ENCODE measurements around the gene USP32.
"Not testable (repeated sequence)": the region's sequence is repeated elsewhere in the genome, so short reads cannot be mapped to it uniquely, and the experiment has no call there.

Gene USP32

DNA sequence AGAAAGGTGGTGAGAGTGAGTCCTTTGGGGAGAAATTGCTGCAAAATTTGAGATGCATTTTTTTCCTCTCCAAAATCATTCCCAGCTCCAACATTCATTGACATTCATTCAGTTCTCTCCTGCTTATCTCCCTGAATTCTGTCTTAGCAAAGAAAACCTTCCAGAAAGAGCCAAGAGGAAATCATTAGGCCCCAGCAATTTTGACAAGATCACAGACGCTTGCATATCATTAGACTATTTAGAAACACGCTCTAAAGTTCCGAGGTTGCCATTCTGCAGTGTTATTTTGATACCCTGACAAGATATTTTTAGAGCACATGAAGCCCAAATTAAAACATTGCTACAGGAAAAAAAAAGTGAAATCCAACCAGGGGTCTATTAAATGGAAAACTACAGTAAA lies 20.8 kb upstream of the USP32 start:
- DNase-seq (ENCODE audit: extremely low spot score, insufficient read length, low read depth), result no peak
- no peak for FAIRE-seq

- FAIRE-seq, result no peak
These were observed 18.1 kb upstream of the USP32 start for GRCh38 chr17:60410001-60410400.

GRCh38 chr17:60406887-60407286 lies 15.0 kb upstream of the USP32 start:
- no peak for FAIRE-seq

More at GRCh38 chr17:60410001-60410400, 18.1 kb upstream of the USP32 start:
- no peak for DNase-seq (ENCODE audit: extremely low spot score, insufficient read length, low read depth)

DNA sequence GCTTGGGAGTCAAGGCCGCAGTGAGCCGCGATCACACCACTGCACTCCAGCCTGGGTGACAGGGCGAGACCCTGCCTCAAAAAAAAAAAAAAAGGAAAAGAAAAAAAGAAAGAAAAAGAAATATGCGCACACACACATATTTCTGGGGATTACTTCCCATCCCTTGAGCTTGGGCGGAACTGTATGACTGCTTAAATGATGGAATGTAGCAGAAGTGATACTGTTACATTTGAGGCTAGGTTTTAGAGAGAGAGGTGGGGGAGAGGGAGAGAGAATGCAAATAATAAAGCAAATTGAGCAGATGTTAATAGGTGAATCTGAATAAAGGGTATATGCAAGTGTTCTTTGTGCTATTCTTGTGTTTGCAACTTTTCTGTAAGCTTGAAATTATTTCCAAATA lies 12.0 kb upstream of the USP32 start:
- DNase-seq (ENCODE audit: extremely low spot score, insufficient read length, low read depth) (no peak), FAIRE-seq (no peak)

More at GRCh38 chr17:60406887-60407286, 15.0 kb upstream of the USP32 start:
- DNase-seq (ENCODE audit: extremely low spot score, insufficient read length, low read depth), result no peak

- FAIRE-seq, result no peak
- DNase-seq (ENCODE audit: extremely low spot score, insufficient read length, low read depth), result no peak
These were observed 11.5 kb upstream of the USP32 start for GRCh38 chr17:60403523-60403810.

- FAIRE-seq, result no peak
- DNase-seq (ENCODE audit: extremely low spot score, insufficient read length, low read depth), result no peak
These were observed 9.9 kb upstream of the USP32 start for GRCh38 chr17:60401819-60402218.

- DNase-seq (ENCODE audit: extremely low spot score, insufficient read length, low read depth) (peak; percentile 28), FAIRE-seq (peak; percentile 91)
These were observed 6.5 kb upstream of the USP32 start for GRCh38 chr17:60398227-60398959.

- DNase-seq (ENCODE audit: extremely low spot score, insufficient read length, low read depth), result no peak
- FAIRE-seq, result no peak
These were observed 4.5 kb upstream of the USP32 start for GRCh38 chr17:60396412-60396811.

DNA sequence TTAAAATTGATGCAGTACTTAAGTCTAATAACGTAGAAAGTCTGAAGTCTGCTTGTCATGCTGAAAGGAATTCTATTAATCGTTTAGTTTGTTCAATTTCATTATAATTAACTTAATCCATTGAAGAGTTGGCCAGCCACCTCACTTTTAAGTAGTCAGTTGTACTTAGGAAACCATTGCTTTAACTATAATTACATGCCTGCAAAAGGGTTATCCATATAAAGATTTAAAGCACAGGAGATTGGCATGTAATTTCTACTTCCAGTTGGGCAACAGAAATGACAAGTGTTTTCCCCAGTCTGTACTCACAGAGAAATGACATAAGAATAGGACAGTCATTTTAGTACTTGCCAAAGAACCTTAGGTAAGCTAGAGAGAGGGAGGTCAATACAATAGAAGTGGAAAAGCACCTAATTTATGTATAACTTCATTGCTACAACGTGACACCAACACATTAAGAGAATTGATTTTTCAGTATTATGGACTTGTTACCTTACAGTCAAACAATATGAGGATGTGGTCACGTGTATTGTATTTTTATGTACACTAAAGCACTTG lies 3.7 kb upstream of the USP32 start:
- DNase-seq (ENCODE audit: extremely low spot score, insufficient read length, low read depth) (no peak), FAIRE-seq (no peak)

DNA sequence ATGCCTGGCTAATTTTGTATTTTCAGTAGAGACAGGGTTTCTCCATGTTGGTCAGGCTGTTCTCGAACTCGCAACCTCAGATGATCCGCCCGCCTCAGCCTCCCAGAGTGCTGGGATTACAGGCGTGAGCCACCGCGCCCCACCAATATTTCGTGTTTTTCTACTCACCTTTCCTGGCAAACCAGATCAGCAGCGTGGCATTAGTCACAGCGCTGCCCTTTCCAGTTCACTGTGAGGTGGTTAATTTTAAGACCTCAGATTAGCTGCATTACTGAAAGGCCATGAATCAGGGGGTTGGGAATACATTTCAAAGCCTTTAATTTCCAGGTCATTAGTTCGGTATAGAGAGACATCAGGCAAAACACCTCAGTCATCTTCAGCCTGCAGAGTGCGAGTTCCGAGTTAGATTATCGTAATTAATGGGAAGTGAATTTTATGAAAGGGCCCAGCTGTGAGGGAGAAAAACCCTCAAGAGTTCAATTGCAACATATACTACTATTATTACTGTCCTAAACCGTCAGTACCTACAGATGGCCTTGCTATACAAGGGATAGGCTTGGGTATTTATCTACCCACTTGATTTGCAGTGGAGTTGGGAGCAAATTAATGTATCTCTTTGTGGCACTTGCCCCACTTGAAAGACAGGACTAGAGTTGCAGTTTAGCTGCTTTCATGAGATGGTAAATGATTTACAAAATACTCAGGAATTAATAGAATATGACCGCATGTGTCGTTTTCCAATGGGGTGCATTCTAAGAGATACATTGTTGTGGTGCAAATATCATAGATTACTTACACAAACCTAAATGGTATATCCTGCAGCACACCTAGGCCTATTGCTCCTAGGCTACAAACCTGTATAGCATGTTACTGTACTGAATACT lies 2.1 kb upstream of the USP32 start:
- no peak for FAIRE-seq
- no peak for DNase-seq (ENCODE audit: extremely low spot score, insufficient read length, low read depth)

- no peak for DNase-seq (ENCODE audit: extremely low spot score, insufficient read length, low read depth)
- peak; percentile 50 for FAIRE-seq
These were observed 1.1 kb upstream of the USP32 start for GRCh38 chr17:60392845-60393702.

- DNase-seq (ENCODE audit: extremely low spot score, insufficient read length, low read depth), result no peak
These were observed 377 bp downstream of the USP32 start for GRCh38 chr17:60391471-60392041.

GRCh38 chr17:60390925-60391470 lies 935 bp downstream of the USP32 start:
- no peak for FAIRE-seq
- DNase-seq (ENCODE audit: extremely low spot score, insufficient read length, low read depth), result no peak

More at GRCh38 chr17:60391471-60392041, 377 bp downstream of the USP32 start:
- no peak for FAIRE-seq

DNA sequence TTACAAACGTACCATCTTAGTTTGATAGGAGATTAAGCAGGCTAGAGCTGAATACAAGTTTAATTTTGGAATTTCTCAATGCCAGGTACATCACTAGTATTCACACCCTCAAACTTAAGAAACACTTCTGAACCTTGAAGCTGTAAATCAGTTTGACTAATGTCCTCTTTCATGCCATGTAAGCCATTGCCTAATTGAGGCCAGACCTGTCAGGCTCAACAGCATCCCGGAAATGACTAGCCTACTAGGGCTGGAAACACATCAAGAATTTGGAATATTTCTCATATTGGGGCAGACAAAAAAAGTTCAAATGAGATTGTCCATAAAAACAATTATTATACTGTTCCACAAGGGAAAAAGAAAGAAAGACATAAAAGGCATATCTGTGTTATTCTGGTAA lies 1.7 kb downstream of the USP32 start:
- no peak for DNase-seq (ENCODE audit: extremely low spot score, insufficient read length, low read depth)

GRCh38 chr17:60388742-60389141 lies 3.2 kb downstream of the USP32 start:
- no peak for FAIRE-seq
- DNase-seq (ENCODE audit: extremely low spot score, insufficient read length, low read depth), result no peak

More for the DNA sequence above, 1.7 kb downstream of the USP32 start:
- no peak for FAIRE-seq

GRCh38 chr17:60387666-60388065 lies 4.3 kb downstream of the USP32 start:
- FAIRE-seq (no peak), DNase-seq (ENCODE audit: extremely low spot score, insufficient read length, low read depth) (no peak)

DNA sequence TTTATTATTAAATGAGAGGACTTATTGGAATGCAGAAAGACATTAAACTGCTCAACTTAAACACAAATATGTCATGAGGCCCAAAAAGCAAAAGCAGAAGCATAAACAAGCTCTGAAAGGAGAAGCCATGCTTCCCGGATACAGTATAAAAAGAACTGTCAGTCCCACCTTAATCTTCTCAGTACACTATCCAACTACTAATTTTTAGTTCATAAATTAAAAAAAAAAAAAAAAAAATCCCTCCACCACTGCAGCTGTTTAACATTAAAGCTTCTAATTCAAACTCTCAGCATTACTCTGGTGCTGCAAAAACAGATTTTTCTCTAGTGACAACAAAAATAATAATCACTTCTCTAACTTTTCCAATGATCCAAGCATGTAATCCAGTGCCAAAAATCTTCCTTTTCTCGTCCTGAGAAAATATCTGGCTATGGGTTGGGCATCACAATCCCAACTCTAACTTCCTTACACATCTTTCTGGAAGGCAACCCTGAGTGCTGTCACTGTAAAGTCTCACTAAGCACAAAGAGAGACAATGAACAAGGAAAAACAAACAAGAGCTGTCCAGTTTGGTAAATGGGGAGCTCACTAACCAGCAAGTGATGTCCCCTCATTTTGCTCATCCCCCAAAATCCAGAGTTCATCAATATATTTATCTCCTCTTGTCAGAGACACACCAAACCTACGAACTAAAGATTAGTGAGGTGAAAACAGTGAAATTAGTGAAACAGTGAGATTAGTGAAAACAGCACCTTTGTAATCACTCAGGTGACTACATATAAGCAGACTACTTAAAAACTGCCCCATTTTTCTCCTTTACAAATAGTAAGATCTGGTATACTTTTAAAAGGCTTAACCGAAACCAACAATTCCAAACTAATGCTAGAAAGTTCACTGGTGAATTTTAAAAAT lies 5.5 kb downstream of the USP32 start:
- no peak for DNase-seq (ENCODE audit: extremely low spot score, insufficient read length, low read depth)
- no peak for FAIRE-seq

DNA sequence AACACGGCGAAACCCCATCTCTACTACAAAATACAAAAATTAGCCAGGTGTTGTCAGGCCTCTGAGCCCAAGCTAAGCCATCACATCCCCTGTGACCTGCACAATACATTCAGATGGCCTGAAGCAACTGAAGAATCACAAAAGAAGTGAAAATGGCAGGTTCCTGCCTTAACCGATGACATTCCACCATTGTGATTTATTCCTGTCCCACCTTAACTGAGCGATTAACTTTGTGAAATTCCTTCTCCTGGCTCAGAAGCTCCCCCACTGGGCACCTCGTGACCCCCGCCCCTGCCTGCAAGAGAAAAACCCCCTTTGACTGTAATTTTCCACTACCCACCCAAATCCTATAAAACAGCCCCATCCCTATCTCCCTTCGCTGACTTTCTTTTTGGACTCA lies 7.0 kb downstream of the USP32 start:
- not testable (repeated sequence) for FAIRE-seq; DNase-seq (ENCODE audit: extremely low spot score, insufficient read length, low read depth)
